GOT3 (cell line): ENCODE results near the gene TMEM184A.
"Not testable (repeated sequence)": the region's sequence is repeated elsewhere in the genome, so short reads cannot be mapped to it uniquely, and the experiment has no call there.

Source experiments
- DNase-seq: peaks from one replicate; lab custom pipeline; 2025; ENCODE audit warnings: mixed read lengths; lab: John Stamatoyannopoulos, UW

Gene TMEM184A

GRCh38 chr7:1523208-1523607 lies 32.8 kb downstream of the TMEM184A start:
- DNase-seq = no peak

GRCh38 chr7:1521456-1521855 lies 34.5 kb downstream of the TMEM184A start:
- no peak for DNase-seq

- DNase-seq = peak; percentile 92
Observed at GRCh38 chr7:1520539-1521234, 35.3 kb downstream of the TMEM184A start.

GRCh38 chr7:1519322-1519922 lies 36.6 kb downstream of the TMEM184A start:
- DNase-seq = not testable (repeated sequence)

GRCh38 chr7:1516586-1517251 lies 39.3 kb downstream of the TMEM184A start:
- DNase-seq = no peak

- DNase-seq = not testable (repeated sequence)
Observed at GRCh38 chr7:1515509-1515967, 40.5 kb downstream of the TMEM184A start.

GRCh38 chr7:1514995-1515401 lies 41.0 kb downstream of the TMEM184A start:
- no peak for DNase-seq

GRCh38 chr7:1514407-1514806 lies 41.6 kb downstream of the TMEM184A start:
- no peak for DNase-seq

- no peak for DNase-seq
Observed at GRCh38 chr7:1513657-1514095, 42.3 kb downstream of the TMEM184A start.

GRCh38 chr7:1512781-1513656 lies 43.0 kb downstream of the TMEM184A start:
- no peak for DNase-seq

- DNase-seq = no peak
Observed at GRCh38 chr7:1511444-1512422, 44.3 kb downstream of the TMEM184A start.

GRCh38 chr7:1510780-1511154 lies 45.2 kb downstream of the TMEM184A start:
- DNase-seq = no peak

GRCh38 chr7:1509226-1509625 lies 46.8 kb downstream of the TMEM184A start:
- DNase-seq = no peak

GRCh38 chr7:1508277-1508758 lies 47.7 kb downstream of the TMEM184A start:
- no peak for DNase-seq

GRCh38 chr7:1505731-1506550 lies 50.1 kb downstream of the TMEM184A start:
- no peak for DNase-seq

- DNase-seq = peak; percentile 72
Observed at GRCh38 chr7:1503816-1504775, 51.9 kb downstream of the TMEM184A start, which contains the start of gene INTS1. Gene INTS1, minus strand, starts transcription at chr7:1504389. Its CDS starts 429 bp downstream, at chr7:1503960.

- no peak for DNase-seq
Observed at GRCh38 chr7:1503390-1503789, 52.6 kb downstream of the TMEM184A start.

GRCh38 chr7:1502845-1503244 lies 53.2 kb downstream of the TMEM184A start:
- no peak for DNase-seq
